ENCODE data around the gene DBN1. TPM values are rescaled to one million over a fixed set of nuclear protein-coding genes. Genes with fewer than 3 reads are reported as not detected.

DBN1 gene
- total RNA-seq, 1 donor from 2014 or later = 44.3 TPM

- DNase-seq (ENCODE audit: low spot score) = no peak
Measured at GRCh38 chr5:177475563-177476427, 2.4 kb upstream of the DBN1 start.

DNA sequence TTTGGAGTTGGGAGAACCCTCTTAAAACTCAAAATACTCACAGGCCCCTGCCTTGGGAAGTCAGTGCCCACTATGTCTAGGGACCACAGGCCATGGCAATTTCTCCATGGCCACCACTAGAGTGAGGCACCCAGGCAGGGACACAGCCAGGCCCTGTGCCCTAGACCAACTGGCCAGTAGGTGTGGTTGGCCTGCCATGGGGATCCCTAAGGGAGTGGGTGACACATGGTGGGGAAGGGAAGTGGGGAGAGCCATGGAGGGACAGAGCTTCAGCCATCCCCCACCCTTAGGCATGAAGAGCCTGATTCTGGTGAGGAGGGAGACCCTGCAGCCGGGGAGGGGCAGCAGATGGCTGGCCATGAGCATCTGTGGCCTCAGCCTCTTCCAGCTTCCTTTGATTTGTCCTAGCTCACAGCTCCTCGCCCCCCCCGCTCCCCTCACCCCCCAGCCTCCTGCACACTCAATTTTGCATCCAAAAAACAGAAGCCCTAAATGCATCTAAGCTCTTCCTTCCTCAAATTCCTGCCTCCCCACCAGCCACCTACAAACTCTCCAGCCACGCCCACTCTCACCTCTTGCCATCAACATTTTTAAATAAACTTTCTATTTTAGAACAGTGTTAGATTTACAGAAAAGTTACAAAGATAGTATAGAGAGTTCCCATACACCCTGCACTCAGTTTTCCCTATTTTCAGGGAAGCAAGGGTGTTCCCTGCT is 1.6 kb upstream of the DBN1 start:
- no peak for DNase-seq (ENCODE audit: low spot score)

- DNase-seq (ENCODE audit: low spot score) = no peak
Measured at GRCh38 chr5:177474002-177474476, 605 bp upstream of the DBN1 start.

DNA sequence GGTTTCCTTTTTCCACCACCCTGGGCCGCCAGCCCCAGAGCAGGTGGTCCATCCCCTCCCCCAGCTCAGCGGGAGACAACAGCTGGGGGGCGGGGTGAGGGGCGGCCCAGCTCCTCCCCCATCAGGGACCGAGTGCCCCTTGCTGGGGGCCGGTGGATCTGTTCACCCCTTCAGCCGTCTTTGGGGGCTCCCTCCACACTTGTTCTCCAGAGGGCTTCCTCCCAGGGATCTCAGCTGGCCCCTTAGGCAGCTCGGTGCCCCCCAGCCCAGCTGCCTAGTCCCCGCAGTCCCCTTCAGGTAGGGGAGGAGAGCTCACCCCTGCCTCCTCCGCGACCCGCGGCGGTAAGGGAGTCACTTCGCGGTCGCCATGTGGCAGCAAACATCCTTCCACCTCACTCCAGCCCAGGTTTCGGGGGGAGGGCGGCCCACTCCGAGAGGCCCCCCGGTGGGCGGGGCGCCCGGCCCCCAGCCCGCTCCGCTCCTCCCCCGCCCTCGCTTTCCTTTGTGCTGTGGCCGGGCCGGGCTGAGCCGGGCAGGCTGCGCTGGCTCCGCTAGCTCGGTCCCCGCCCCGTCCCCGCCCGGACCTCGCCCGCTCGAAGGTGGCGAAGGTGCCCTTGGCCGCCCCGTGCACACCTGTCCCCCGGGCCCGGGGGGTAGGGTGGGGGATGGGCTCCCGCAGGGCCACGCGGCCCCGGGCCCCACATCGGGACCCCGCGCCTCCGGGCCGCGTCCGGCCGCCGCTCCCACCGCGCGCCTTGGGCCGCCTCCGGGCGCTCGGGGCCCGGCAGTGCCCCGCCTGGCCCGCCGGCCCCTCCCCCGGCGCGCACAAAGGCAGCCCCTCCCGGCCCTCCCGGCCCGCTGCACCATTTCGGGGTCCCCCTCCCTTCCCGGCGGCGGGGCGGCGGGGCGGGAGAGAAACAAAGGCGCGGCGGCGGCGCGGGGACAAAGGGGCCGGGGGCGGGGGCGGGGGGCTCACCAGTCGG is 683 bp downstream of the DBN1 start:
- no peak for DNase-seq (ENCODE audit: low spot score)

GRCh38 chr5:177471610-177472356 is 1.7 kb downstream of the DBN1 start:
- DNase-seq (ENCODE audit: low spot score) = no peak

- no peak for DNase-seq (ENCODE audit: low spot score)
Measured at GRCh38 chr5:177470759-177471536, 2.5 kb downstream of the DBN1 start.

- no peak for DNase-seq (ENCODE audit: low spot score)
Measured at GRCh38 chr5:177469750-177470525, 3.5 kb downstream of the DBN1 start.

- DNase-seq (ENCODE audit: low spot score) = no peak
Measured at GRCh38 chr5:177468685-177469628, 4.5 kb downstream of the DBN1 start.

DNA sequence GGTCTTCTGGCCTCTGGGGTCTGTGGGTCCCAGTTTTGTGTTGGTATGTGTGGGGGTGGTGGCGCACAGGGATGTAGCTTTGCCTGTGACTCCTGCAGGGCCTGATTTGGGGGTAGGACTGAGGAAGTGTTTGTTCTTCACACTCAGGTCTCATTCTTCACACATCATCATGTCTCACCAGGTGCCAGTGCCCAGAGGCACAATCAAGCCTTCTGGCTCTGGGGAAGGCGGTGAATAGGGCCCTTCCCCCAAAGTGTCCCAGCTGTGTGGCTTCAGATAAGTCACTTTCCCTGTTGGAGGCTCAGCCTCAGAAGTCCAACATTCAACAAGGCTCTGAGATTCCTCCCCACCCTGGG is 5.1 kb downstream of the DBN1 start:
- no peak for DNase-seq (ENCODE audit: low spot score)

GRCh38 chr5:177467436-177467835 is 6.0 kb downstream of the DBN1 start:
- no peak for DNase-seq (ENCODE audit: low spot score)

DNA sequence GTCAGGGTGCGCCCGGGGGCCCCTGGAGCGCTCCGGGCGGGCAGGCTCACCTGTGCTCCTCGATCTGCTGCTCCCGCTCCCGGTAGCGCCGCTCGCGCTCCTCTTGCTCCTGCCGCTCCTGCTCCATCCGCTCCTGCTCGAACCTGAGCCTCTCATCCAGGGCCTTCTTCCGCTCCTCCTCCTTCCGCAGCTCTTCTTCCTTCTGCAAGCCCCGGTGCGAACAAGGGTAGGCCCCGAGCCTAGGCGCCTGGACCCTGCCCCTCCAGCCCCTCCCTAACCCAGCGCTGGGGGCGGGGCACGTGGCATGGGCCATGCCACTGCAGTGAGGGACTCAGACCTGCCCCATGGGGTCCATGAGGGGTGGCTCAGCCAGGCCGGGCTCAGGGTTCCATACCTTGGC is 6.6 kb downstream of the DBN1 start:
- no peak for DNase-seq (ENCODE audit: low spot score)

DNA sequence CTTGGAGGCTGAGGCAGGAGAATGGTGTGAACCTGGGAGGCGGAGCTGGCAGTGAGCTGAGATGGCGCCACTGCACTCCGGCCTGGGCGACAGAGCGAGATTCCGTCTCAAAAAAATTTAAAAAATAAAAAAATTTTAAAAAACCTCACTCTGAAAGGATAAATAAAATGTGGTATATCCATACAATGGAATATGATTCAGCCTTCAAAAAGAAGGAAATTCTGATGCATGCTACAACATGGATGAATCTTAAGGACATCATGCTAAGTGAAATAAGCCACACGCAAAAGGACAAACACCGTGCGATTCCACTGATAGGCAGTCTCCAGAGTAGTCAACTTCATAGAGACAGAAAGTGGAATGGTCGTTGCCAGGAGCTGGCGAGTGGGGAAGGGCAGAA is 8.4 kb downstream of the DBN1 start:
- no peak for DNase-seq (ENCODE audit: low spot score)

DNA sequence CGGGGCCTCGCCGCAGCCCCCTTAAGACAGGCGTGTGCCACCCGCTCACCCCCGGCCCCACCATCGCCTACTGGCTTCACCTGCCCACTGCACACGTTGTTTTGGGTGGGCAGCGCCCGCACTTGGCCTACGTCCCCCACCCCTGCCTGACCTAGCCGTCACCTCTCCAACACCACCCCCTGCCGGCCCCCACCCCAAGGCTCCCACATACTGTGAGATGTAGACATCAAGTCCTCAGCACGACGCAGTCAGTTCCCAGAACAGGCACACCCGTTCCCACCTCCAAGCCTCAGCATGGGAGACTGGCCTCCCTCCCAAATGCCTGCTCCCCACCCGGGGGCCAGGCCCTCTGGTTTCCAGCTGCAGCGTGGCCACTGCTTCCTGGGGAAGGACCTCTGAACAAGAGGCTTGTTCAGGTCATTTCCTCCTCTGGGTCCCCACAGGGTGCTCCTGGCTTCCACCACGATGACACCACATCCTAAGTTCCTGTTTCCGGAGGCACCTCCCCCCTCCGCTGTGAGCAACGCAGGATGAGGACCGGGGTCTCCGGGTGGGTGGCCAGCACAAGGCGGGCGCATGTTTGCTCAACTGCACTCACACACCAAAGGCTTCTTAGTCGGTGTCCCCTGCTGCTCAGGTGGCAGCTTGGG is 11.3 kb downstream of the DBN1 start:
- no peak for DNase-seq (ENCODE audit: low spot score)

GRCh38 chr5:177459819-177460628 is 13.4 kb downstream of the DBN1 start:
- no peak for DNase-seq (ENCODE audit: low spot score)

- no peak for DNase-seq (ENCODE audit: low spot score)
Measured at GRCh38 chr5:177459357-177459756, 14.1 kb downstream of the DBN1 start.

DNA sequence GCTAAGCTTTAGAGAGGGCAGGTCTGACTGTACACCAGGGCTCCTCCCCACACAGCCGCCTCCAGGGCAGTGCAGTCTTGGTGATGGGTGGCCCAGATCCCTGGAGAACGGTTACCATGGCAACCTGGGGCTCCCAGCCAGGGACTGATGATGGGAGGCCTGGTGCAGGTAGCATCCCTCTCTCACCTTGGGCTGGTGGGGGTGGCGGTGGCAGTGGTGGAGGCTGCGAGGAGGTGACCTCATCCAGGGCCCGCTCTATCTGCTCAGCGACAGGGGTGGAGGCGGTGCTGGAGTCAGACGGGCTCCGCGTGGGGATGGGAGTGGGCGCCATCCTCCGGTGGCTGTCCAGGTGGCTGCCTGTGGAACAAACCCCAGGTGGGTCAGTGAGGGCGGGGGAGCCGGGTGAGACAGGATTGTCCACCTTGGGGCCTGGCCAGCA is 14.5 kb downstream of the DBN1 start:
- DNase-seq (ENCODE audit: low spot score) = no peak

All from mesenteric fat pad (tissue), 1 donor.